HG03139 (cell line): ENCODE results near the gene FTCDNL1.

Experiments used
- ATAC-seq: cut with Tn5 transposase; IDR thresholded peaks from one replicate; pipeline ENCODE4 v1.9.1; 2021; ENCODE audit not compliant: unreplicated experiment

Gene FTCDNL1

DNA sequence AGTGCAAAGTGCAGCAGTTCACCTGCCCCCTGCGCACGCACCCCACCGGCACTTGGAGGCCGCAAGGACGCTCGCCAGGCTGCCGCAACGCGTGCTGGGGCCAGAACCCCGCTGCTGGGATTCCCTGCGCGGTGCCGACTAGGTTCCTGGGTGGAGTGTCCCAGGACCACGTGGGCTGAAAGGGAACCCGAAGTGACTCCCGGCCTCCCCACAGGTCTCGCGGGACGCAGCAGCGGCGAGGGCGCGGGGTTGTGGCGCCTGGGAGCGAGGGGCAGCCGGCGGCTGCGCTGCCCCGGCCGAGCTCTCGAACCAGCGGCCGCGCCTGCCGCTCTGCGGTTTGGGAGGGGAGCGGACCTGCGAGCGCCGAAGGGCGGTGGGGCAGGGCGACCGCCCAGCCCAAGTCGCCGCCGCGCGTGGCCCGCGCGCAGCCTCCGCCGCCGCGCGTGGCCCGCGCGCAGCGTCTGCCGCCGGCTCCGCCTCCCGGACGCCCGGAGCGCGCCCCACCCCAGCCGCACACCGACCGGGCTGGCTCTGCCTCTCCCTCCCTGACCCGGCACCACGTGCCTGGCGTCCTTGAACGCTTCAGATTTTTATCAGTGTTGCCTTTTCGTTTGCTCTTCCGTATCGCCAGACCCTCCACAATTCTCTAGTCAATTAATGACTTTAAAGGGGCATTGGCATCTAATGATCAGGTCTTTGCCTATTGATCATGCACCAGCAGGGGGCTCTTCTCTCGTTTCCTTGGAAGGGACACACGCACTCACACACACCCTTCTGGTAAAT is at the start of gene FTCDNL1:
TSS of gene FTCDNL1 (minus strand) at position 475 of the 783 bp plus-strand sequence. CDS start 2,230 bp downstream, outside the sequence.
- ATAC-seq, result peak; percentile 95

DNA sequence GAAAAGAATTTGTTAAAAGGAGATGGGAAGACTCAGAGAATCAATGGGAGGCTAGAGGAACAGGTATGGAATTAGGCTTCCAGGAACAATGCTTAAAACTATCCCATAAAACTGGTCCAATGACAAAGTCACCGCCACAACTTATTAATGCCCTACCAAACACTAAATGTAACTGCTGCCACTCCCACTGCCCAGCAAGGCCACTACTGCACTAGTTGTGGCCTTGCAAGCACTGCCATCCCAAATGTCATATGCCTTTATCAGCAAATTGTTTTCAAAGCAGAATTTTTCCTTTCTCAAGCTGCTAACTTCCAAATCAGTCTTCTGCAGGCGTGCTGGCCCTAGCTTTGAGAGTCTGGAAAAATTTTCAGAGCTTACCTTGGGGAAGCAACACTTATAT is 45.6 kb upstream of the FTCDNL1 start:
- no peak for ATAC-seq

GRCh38 chr2:199895406-199895805 is 44.4 kb upstream of the FTCDNL1 start:
- no peak for ATAC-seq

- ATAC-seq, result no peak
Measured at GRCh38 chr2:199883474-199884212, 32.7 kb upstream of the FTCDNL1 start.

DNA sequence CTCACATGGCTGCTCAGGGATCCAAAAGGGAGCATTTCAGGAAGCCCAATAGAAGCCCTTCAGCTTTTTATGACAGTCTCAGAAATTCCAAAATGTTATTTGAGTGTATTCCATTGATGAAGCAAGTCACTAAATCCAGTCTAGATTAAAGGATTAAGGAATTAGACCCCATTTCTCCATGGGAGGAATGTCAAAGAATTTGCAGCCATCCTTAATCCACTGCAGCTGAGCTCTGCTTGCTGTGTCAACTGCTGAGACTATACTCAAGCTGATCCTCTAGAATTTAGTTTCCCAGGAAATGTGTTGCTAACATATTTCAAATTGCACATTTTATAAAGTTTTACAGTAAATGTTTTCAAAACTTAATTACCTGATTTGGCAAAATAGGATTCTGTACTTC is 31.7 kb upstream of the FTCDNL1 start:
- ATAC-seq, result no peak

- no peak for ATAC-seq
Measured at GRCh38 chr2:199875400-199875799, 24.4 kb upstream of the FTCDNL1 start.

- no peak for ATAC-seq
Measured at GRCh38 chr2:199874209-199874608, 23.2 kb upstream of the FTCDNL1 start.

DNA sequence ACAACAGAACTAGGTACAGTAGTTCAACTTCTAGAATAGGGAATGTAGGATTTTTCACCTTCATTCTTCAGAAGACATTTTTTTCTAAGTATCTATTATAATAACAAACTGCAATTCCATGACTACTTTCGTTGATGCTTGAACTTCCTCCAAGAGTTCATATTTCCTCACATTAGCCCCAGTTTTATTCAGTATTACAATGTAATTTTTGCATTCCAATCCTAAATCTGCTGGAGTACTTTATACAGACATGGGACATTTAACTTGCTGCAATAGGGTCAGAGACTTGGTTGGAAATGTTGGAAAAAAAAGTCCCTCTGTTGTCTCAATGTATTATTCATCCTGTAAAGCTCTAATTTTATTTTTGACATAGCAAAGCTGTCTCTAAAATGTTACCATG is 19.6 kb upstream of the FTCDNL1 start:
- ATAC-seq, result no peak

DNA sequence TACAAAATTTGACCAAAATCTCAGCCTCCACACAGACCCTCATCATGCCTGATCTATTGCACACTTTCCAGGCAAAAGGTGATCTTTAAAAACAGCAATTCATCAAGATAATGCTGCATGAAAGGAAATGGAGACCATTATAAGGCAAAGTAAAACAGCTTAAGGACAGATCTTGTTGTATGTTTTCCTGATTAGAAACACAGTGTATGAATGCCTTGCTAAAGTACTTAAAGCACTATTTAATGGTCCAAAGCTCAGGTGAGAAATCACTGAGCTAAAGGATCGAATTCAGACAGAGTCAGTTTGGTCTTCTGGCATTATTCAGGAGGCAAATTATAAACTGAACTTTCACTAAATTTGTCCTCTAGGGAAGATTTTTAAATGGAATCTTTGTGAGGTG is 18.7 kb upstream of the FTCDNL1 start:
- ATAC-seq, result no peak

DNA sequence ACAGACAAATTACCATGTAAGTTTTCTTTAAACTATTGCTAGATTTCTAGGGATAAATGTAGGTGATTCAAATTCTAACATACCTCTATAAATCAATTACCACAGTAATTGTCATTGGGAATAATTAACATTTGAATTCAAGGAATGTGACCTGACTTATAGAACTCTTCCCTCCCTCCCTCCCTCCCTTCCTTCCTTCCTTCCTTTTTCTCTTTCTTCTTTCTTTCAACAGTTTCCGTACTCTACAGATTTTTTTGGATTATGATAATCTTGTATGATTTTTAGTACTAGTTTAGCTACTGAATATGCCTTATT is 18.2 kb upstream of the FTCDNL1 start:
- ATAC-seq, result no peak

DNA sequence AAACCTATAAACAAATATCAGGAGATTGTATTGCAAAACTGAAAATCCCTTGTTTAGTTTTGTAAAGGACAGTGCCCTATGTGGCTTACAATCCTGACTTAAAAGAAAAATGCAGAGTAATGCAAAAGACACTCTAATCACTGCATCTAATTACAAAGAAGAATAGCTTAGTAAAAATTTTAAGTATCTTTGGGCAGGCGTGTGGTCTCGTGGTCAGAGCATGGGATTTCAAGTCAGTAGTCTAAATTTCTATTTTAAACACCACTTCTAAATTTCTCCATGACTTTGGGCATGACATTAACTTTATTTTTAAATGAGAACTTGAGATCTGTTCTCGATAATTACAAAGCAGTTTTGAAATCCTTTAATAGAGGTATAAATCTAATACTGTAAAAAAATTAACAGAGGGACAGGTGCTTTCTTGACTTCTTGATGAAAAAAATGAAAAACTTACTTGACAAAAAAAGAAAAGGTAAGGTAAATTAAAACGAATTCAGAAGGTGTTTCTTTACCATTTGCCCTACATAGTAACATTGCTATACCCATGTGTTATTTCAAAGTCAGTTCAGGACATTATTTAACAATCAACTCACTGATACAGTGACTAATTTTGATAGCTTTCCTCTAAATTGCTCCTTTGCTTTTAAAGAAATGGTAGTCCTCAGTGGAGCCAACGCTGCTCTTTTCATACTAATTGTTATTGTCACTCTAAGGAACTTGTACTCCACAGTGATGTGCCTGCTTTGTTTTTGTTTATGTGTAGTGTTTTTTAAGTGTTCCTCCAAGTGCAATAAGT is 17.6 kb upstream of the FTCDNL1 start:
- no peak for ATAC-seq

GRCh38 chr2:199865905-199866304 is 14.9 kb upstream of the FTCDNL1 start:
- ATAC-seq, result no peak

- ATAC-seq, result no peak
Measured at GRCh38 chr2:199862788-199863187, 11.8 kb upstream of the FTCDNL1 start.

- ATAC-seq, result no peak
Measured at GRCh38 chr2:199861132-199861774, 10.3 kb upstream of the FTCDNL1 start.

DNA sequence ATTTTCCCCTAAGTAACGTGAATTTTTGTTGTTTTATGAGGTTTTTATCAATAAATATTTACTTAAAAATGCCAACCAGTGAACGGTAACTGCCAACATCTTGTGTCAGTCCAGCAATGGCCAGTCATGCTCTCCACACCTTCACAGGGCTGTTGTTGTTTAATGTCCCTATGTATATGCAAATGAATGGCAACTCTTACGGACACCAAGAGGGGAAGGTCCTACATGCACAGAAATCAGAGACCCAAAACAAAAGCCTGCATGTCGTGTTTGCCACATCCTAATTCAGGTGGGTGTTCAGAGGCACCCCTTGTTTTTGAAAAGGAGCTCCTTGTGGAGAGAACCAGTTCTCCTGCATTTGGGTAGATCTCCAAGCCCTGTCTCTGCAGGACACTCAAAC is 4.8 kb upstream of the FTCDNL1 start:
- ATAC-seq, result no peak

- ATAC-seq, result no peak
Measured at GRCh38 chr2:199851883-199852282, 891 bp upstream of the FTCDNL1 start.

GRCh38 chr2:199851501-199851810 is 464 bp upstream of the FTCDNL1 start:
- ATAC-seq, result no peak

GRCh38 chr2:199850218-199850717 is 724 bp downstream of the FTCDNL1 start:
- ATAC-seq, result no peak

DNA sequence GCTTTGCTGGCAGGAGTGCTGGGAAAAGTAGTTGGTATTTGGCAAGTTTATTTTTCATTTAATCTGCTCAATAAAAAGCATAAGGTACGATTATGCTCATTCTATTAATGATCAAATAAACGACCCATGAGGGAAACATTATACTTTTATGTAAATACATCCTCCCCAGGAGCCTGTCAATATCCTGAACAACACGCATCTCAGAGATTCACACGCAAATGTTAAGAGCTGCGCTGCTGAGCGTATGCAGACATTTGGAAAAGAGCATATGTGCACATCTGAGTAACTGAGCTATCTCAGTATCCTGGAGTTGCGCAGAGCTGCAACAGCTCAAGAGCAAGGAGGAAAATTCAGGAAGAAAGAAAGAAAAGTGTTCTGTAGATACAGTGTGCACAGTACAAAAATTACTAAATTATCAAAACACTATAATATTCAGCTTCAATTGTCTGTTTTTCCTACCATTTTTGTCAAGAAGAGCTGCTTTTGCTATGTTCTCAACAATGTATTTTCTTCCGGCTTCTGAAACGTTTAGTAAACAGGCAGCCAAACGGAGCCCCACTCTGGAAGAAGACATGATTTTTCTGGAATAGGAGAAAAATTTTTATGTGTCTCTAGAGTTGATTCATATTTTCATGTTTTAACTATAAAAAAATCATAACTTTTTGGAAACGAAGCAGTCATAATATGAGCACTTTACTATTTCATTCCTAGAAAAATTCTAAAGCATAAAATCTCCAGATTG is 2.4 kb downstream of the FTCDNL1 start:
- no peak for ATAC-seq

DNA sequence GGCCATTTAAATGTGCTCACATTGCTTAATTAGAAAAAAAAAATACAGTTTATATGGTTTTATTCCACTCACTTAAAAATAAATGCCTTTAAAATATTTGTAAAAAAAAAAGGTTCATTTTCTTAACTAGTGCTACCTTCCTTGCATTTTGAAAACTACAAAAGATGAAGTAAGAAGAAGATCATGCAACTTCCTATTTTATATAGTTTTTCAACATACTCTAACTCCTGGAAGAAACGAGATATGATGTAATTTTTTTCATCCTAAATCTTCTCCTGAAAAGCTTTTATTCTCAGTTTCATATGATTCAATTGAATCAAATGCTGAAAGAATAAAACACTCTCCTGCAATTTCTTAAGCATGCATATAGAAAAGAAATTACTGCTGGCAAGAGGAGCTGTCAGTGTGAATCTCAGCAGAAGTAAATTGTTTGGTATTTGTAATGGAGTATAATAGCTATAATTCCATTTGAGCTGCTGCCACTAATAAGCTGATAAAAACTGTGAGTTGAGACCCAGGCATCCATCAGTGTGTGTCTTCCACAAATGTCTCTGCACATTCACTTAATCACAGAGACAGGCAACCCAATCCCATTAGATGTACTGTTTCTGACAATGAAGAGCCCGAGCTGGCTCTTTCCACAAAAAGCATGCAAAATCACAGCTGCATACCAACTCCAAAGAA is 3.7 kb downstream of the FTCDNL1 start:
- ATAC-seq, result no peak
